Right lobe of liver (tissue), 4 donors: Measurements from ENCODE around the gene CERCAM.

Source experiments
- POLR2A ChIP-seq: fragments of 450-650 bp; IDR thresholded peaks from one replicate; pipeline ENCODE4 v1.6.1; 2017; ENCODE audit warnings: antibody characterized with exemption, mild to moderate bottlenecking
- TF ChIP-seq, protein P1 (sequence below), 4 donors: fragments of 200-600 bp in 3 of 4; fragments of 450-650 bp in 1 of 4; IDR thresholded peaks; one replicate each; pipeline versions ENCODE4 v1.5.1 to v1.8.0; 2016 to 2022; ENCODE audit warnings: antibody characterized with exemption in 4 of 4, mild to moderate bottlenecking in 2 of 4
- donor health status: DM: no; HTN: no; CAD: no.
- donor health status: DM: no; HTN: no; CAD: no.
- donor health status: DM: no; HTN: yes; CAD: no.

DNA sequence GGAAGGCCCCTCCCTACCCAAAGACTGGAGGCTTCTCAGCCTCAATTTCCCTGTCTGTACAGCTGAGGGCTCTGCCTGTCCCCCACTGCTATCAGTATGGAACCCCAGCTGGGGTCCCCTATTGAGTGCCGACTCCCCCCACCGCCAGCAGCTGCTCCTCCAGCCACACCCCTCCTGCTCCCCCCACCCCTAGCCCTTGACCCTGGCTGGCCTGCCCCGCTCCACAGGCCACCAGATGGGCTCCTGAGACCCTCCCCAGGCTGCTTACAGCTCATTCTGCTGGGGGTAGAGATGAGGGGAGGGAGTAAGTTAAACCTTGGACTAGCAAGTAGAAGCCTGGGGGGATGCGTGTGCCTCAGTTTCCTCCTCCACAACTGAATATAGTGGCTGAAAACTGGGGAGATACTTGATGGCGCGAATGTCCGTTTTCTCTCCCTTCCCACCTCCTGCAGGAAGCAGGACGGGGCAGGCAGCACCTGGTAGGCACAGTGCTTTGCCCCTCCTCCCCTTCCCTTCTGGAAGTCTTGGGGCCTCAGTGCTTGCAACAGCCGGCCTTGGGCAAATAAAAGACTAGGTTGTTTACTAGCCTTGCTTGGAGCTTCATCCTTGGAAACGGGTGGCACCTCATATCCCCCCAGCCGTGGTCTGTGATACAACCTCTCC lies 30.4 kb upstream of the CERCAM start:
- TF ChIP-seq, protein P1, sequence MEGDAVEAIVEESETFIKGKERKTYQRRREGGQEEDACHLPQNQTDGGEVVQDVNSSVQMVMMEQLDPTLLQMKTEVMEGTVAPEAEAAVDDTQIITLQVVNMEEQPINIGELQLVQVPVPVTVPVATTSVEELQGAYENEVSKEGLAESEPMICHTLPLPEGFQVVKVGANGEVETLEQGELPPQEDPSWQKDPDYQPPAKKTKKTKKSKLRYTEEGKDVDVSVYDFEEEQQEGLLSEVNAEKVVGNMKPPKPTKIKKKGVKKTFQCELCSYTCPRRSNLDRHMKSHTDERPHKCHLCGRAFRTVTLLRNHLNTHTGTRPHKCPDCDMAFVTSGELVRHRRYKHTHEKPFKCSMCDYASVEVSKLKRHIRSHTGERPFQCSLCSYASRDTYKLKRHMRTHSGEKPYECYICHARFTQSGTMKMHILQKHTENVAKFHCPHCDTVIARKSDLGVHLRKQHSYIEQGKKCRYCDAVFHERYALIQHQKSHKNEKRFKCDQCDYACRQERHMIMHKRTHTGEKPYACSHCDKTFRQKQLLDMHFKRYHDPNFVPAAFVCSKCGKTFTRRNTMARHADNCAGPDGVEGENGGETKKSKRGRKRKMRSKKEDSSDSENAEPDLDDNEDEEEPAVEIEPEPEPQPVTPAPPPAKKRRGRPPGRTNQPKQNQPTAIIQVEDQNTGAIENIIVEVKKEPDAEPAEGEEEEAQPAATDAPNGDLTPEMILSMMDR (IDR thresholded peaks at IDR 0.05) = no peak
- TF ChIP-seq POLR2A = no peak
